GM21423 (cell line): ENCODE results near the gene STOX2.

ENCODE experiments used
- ATAC-seq: cut with Tn5 transposase; IDR thresholded peaks from one replicate; pipeline ENCODE4 v1.9.1; 2021; ENCODE audit warnings: mild to moderate bottlenecking, moderate library complexity; ENCODE audit not compliant: unreplicated experiment

Gene STOX2

GRCh38 chr4:183905081-183905592 lies at the start of gene STOX2:
STOX2 (plus strand) TSS chr4:183905307; CDS start chr4:183906791, 1,484 bp downstream.
- no peak for ATAC-seq

- ATAC-seq = no peak
Observed at GRCh38 chr4:183855323-183856190, 49.5 kb upstream of the STOX2 start.

GRCh38 chr4:183857040-183857439 lies 48.1 kb upstream of the STOX2 start:
- ATAC-seq = no peak

GRCh38 chr4:183858011-183858615 lies 47.0 kb upstream of the STOX2 start:
- ATAC-seq = no peak

GRCh38 chr4:183860119-183860518 lies 45.0 kb upstream of the STOX2 start:
- ATAC-seq = no peak

- ATAC-seq = no peak
Observed at GRCh38 chr4:183860731-183861130, 44.4 kb upstream of the STOX2 start.

GRCh38 chr4:183861426-183861825 lies 43.7 kb upstream of the STOX2 start:
- no peak for ATAC-seq

GRCh38 chr4:183863155-183863825 lies 41.8 kb upstream of the STOX2 start:
- ATAC-seq = no peak

- no peak for ATAC-seq
Observed at GRCh38 chr4:183867247-183867646, 37.9 kb upstream of the STOX2 start.

- ATAC-seq = no peak
Observed at GRCh38 chr4:183870997-183871396, 34.1 kb upstream of the STOX2 start.

GRCh38 chr4:183871581-183871980 lies 33.5 kb upstream of the STOX2 start:
- no peak for ATAC-seq

GRCh38 chr4:183872531-183872930 lies 32.6 kb upstream of the STOX2 start:
- ATAC-seq = no peak

GRCh38 chr4:183873409-183874185 lies 31.5 kb upstream of the STOX2 start:
- ATAC-seq = no peak

GRCh38 chr4:183875251-183875825 lies 29.8 kb upstream of the STOX2 start:
- no peak for ATAC-seq

GRCh38 chr4:183876268-183876934 lies 28.7 kb upstream of the STOX2 start:
- ATAC-seq = no peak

- ATAC-seq = no peak
Observed at GRCh38 chr4:183878251-183878970, 26.7 kb upstream of the STOX2 start.

- ATAC-seq = no peak
Observed at GRCh38 chr4:183885205-183885720, 19.8 kb upstream of the STOX2 start.

- no peak for ATAC-seq
Observed at GRCh38 chr4:183887351-183887750, 17.8 kb upstream of the STOX2 start.

GRCh38 chr4:183888564-183888963 lies 16.5 kb upstream of the STOX2 start:
- ATAC-seq = no peak
